Psoas muscle (tissue), 8 donors: Measurements from ENCODE around the gene ATP1B3. TPM values are rescaled to one million over a fixed set of nuclear protein-coding genes. Genes with fewer than 3 reads are reported as not detected.

Source experiments
- ATAC-seq, 4 donors: fragments of 200-7000 bp; cut with Tn5 transposase; one replicate each; pipeline ENCODE4 v1.9.1; 2020; ENCODE audit warnings: moderate library complexity in 3 of 4, mild to moderate bottlenecking in 2 of 4
- DNase-seq, 2 donors: peaks; one replicate each; pipeline ENCODE4 v3.0.0-alpha.2; 2020
- H3K27ac ChIP-seq: fragments of 200-600 bp; one replicate; pipeline ENCODE4 v1.8.0; 2022
- H3K27me3 ChIP-seq, 3 donors: fragments of 200-600 bp in 1 of 3; one replicate each; pipeline versions ENCODE4 v1.6.1 to v1.8.0; 2013 to 2022; ENCODE audit warnings: low read length in 2 of 3, mild to moderate bottlenecking in 2 of 3, moderate library complexity in 1 of 3; ENCODE audit not compliant: insufficient read depth in 3 of 3
- H3K36me3 ChIP-seq, 2 donors: fragments of 200-600 bp in 1 of 2; one replicate each; pipeline versions ENCODE4 v1.6.1 to v1.8.0; 2013 to 2022; ENCODE audit warnings: low read depth in 1 of 2, mild to moderate bottlenecking in 1 of 2, moderate library complexity in 1 of 2; ENCODE audit not compliant: insufficient read depth in 1 of 2
- H3K4me1 ChIP-seq: fragments of 200-600 bp; one replicate; pipeline ENCODE4 v1.8.0; 2022
- H3K4me3 ChIP-seq: fragments of 200-600 bp; one replicate; pipeline ENCODE4 v1.8.0; 2022; ENCODE audit warnings: mild to moderate bottlenecking
- H3K9me3 ChIP-seq: fragments of 200-600 bp; one replicate; pipeline ENCODE4 v1.8.0; 2022
- WGBS, 3 donors: extraction: QIAGEN DNeasy Blood & Tissue Kit; methylation state at CpG; one replicate each; pipeline versions ENCODE4 v1.1.6 to v1.1.7; 2013; 5-methylcytosine and 5-hydroxymethylcytosine counted together
- intact Hi-C, 2 donors: fragments of 100-400 bp; cut with DNase I; formaldehyde crosslinking; loops; one replicate each; pipeline versions ENCODE4 v1.11.0 to v1.14.2; 2022
- polyA plus RNA-seq, 3 donors: library from polyadenylated mRNA; stranded (reverse); fragments of 200-250 nt; gene quantifications; one replicate each; pipeline ENCODE4 v1.2.3, GENCODE V29; 2013
- total RNA-seq, 4 donors: library from RNA; stranded (reverse); fragmentation: NEBNext Ultra II Directional in 2 of 4; extraction: Animal tissue kit (Norgen Biotek cat#: 25700) in 2 of 4; gene quantifications; one replicate each; pipeline versions ENCODE4 v1.2.1 to v1.2.4, GENCODE V29; 2021 to 2023
- TF ChIP-seq, protein P1 (sequence below): fragments of 200-600 bp; IDR thresholded peaks from one replicate; pipeline ENCODE4 v1.8.0; 2022; ENCODE audit warnings: antibody characterized with exemption
- donor health status: healthy with polysubstance abuse.
- donor health status: DM: no; HTN: no; CAD: no; lungs with moderate emphysema.
- donor health status: Bipolar disorder and iron deficiency.
- donor health status: healthy.
- donor health status: DM: yes; HTN: yes; CAD: no.
- donor health status: DM: no; HTN: no; CAD: no.
- donor health status: DM: no; HTN: no; CAD: no.
- donor health status: DM: yes; HTN: yes; CAD: no.

The ATP1B3 gene
- total and polyA plus RNA-seq, 7 donors = 19.9 to 68.2 (median 36.4) TPM

DNA sequence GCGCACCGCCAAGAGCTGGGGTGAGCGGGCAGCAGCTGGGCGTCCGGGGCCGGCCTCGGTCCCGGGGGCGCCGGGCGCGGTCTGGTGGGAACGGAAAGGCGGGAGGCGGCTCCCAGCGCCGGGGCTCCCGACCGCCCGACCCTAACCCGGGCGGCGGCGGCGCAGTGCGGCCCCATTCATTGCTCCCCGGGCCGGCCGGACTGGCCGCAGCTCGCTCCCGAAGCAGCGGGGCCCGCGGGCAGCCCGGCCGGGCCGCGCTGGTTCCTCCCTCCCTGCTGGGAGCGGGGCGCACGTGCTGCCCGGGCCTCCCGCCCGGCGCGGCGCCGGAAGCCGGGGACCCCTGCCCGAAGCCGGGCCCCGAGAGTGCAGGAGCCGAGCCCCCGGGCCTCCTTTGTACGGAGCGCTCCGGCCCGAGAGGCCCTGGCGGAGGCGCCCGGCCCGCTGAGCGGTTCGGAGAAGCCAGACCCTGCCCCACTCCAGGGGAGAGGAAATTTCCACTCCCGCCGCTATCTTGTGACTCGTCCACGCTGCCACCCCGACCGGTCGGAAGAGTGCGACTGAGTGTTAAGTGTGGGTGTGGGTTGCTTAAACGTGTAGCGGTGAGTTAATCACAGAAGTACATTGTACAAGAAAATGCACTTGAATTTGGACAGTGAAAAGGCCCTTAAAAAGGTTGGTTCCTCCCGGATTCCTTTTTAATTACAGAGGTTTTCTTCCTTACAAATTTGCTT lies 613 bp downstream of the ATP1B3 start:
- no peaks in the 10 kb centered on the region for H3K9me3 ChIP-seq
- no peaks in the 10 kb centered on the region for H3K36me3 ChIP-seq
- H3K4me3 ChIP-seq = peak overlapping the region; percentile 82
- WGBS, 3 donors = 0 to 1% (median 0%) methylated on average over 32 to 76 of the region's 76 CpGs
- peaks cover 24% of the 10 kb centered on the region for H3K4me1 ChIP-seq
- H3K27ac ChIP-seq = peak overlapping the region; percentile 89
- intact Hi-C loops = loop anchor here (1.0 kb wide), 1 partner anchor 139 kb away; the partner anchor contains the start of gene RNF7 (in 2 of the 2)
- ATAC-seq = peak; percentile 25 to 36 (median 34)
- TF ChIP-seq, protein P1, sequence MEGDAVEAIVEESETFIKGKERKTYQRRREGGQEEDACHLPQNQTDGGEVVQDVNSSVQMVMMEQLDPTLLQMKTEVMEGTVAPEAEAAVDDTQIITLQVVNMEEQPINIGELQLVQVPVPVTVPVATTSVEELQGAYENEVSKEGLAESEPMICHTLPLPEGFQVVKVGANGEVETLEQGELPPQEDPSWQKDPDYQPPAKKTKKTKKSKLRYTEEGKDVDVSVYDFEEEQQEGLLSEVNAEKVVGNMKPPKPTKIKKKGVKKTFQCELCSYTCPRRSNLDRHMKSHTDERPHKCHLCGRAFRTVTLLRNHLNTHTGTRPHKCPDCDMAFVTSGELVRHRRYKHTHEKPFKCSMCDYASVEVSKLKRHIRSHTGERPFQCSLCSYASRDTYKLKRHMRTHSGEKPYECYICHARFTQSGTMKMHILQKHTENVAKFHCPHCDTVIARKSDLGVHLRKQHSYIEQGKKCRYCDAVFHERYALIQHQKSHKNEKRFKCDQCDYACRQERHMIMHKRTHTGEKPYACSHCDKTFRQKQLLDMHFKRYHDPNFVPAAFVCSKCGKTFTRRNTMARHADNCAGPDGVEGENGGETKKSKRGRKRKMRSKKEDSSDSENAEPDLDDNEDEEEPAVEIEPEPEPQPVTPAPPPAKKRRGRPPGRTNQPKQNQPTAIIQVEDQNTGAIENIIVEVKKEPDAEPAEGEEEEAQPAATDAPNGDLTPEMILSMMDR = no peak
- H3K27me3 ChIP-seq = no peaks in the 10 kb centered on the region
- peak; percentile 53 to 63 for DNase-seq

GRCh38 chr3:141877911-141878310 lies 1.5 kb downstream of the ATP1B3 start:
- peak overlapping the region; percentile 82 for H3K4me3 ChIP-seq
- no peaks in the 10 kb centered on the region for H3K9me3 ChIP-seq
- H3K36me3 ChIP-seq = no peaks in the 10 kb centered on the region
- no peaks in the 10 kb centered on the region for H3K27me3 ChIP-seq
- intact Hi-C loops = no loop called here
- DNase-seq (no peak), ATAC-seq (no peak)
- 40 to 67% (median 61%) methylated on average over 3 of the region's 3 CpGs for WGBS, 3 donors
- peak overlapping the region; percentile 89 for H3K27ac ChIP-seq
- TF ChIP-seq, protein P1 = no peak
- peaks cover 24% of the 10 kb centered on the region for H3K4me1 ChIP-seq

GRCh38 chr3:141878326-141878725 lies 1.9 kb downstream of the ATP1B3 start:
- intact Hi-C loops = no loop called here
- Histone ChIP-seq H3K4me1 (peaks cover 24% of the 10 kb centered on the region), H3K27me3 (no peaks in the 10 kb centered on the region), H3K9me3 (no peaks in the 10 kb centered on the region), H3K4me3 (peak overlapping the region; percentile 82), H3K36me3 (no peaks in the 10 kb centered on the region), H3K27ac (no peak overlapping the region)
- TF ChIP-seq, protein P1 = no peak
- 60 to 82% (median 78%) methylated on average over 1 of the region's 1 CpG for WGBS, 3 donors
- ATAC-seq (no peak), DNase-seq (no peak)

DNA sequence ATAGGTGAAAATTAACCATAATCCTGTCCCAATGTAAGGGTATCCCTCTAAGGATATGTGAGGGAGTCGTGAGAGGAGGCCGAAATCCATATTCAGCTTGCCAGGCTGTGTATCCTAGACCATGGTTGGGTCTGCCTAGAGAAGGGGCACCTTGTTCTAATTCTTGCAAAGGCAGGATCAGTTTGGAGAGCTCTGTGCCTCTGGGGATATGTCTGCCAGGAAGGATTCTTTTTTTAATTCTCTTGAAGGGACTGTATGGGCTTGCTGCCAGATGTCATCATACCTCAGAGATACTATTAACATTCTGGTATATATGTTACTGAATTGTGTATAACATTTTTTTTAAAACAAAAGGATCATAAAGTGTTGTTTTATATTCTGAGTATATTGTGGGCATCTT lies 2.4 kb downstream of the ATP1B3 start:
- Histone ChIP-seq H3K4me1 (peaks cover 24% of the 10 kb centered on the region), H3K4me3 (peak overlapping the region; percentile 82)
- no peak for DNase-seq

More for the DNA sequence above, 2.4 kb downstream of the ATP1B3 start:
- TF ChIP-seq, protein P1 = no peak
- Histone ChIP-seq H3K36me3 (no peaks in the 10 kb centered on the region), H3K9me3 (no peaks in the 10 kb centered on the region), H3K27ac (no peak overlapping the region), H3K27me3 (no peaks in the 10 kb centered on the region)
- 65 to 86% (median 81%) methylated on average over 2 of the region's 2 CpGs for WGBS, 3 donors
- intact Hi-C loops = no loop called here
- ATAC-seq = no peak
